IPS DF 19.7 (cell line): Measurements from ENCODE around the gene PARL.

Experiments
- DNase-seq: peaks from one replicate; pipeline ENCODE4 v3.0.0-alpha.2; 2013; ENCODE audit warnings: low read depth, low spot score

PARL gene

DNA sequence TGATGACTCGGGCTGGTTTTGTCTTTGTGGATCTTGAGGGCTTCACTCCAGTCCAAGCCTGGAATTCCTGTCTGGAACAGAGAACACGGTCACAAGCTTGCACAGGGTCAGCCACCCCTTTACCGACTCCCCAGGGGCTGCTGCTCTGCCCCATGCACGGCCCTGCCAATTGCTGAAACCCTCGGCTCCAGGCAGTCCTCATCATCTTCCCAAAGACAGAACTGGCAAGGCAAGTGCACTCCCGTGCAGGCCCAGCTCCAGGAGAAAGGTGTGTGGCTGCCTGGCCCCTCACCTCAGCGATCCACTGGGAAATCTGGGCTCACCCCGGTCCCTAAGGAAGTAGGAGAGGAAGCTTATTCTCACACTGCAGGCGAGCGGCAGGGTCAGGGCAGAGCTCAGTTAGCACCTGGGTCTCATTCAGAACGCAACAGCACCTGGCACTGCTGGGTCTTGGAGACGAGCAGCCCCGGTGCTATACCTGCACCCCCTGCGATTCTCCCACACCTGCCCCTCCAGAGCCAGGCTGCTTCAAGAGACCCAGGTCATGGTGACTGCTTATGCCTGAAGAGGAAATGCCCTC is 66.5 kb downstream of the PARL start:
- no peak for DNase-seq

DNA sequence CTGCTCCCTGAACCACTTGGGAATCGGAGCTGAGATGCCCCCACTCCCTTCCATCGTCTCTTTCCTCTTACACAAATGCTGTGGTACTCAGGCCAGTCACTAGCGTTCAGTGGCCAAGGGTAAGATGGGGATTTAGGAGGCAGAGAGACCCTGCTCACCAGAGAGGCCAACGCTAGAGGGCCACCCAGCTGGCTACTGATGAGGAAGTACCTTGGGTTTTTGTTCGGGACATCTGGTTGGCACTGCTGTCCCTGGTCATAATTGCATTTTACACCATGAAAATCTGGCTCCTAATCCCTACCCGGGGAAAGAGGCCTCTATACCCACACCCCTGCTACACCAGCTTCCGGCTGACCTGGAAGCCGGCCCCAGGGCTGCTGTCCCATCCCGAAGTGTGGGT is 67.0 kb downstream of the PARL start:
- DNase-seq = no peak

DNA sequence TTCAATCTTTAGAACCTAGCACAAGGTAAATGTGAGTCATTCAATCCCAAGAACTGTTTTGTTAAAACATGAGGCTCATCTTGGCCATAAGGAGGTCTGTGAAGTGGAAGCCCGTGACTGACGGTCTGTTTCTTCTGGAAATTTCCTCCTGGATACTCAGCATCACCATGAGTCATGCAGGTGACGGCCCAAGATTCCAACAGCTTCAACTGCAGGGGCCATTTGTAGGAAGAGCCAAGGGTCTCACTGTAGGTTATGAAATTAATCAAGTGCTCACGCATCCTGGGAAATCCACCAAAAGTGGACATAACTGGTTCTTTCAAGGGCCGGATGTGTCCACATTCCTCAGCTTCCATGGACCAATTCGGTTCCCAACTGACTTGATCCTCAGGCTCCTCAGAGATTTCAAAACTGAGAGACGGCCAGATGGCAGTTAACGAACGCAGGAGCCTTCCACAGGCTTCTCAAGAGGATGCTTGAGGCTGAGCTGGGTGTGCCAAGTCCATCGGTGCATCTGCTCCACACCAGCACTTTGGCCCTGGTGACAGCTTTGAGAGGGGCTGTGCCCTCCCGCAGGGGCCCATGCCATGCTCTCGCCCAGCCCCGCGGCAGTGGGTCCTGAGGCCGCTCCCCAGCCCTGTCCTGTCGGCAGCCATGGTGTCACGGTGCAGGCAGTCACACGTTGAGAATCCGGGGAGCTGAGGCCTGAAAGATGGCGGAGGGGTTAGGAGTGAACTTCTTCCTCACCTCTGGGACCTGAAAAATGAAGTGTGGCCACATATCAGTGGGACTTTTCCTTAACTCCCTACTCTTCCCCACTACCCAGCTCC is 67.8 kb downstream of the PARL start:
- no peak for DNase-seq

DNA sequence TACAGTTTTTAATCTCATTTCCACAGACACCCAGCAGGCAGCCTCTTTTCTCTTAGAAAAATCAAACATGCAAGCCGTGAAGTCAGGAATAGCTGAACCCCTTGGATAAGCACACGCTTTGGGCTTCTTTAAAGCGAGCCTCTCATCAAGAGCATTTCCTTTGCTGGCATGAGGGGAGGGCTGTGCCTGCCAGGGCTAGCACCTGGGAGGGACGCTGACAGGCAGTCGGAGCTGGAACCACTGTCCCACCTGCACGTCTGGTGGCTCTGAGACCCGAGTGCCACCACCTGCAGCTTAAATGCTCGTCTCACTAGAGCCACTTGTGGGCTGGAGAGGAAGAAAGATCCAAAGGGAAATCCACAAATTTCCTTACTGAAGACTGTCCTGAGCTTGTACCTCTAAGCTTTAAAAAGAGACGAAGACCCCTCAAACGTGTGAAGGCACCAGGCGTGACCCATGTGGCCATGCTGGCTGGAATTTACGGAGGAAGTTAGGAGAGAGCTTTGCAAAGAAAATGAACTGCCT is 68.7 kb downstream of the PARL start:
- no peak for DNase-seq

DNA sequence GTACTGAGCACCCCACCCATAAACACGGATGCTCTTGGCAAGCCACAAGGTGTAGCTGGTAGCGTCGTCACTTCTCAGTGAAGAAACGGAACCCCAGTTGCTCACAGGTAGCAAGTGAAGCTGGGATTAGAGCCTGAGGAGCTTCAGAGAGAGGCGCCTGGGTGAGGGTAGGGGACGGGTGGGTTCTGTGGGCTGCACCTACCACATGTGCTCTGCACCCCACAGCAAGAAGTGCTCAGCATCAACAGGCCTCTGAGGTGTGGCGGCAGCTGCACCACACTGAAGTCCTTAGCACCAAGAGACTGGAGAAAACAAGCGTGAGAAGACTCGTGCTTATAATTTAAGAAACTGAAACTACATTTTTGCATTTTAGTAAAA is 69.1 kb downstream of the PARL start:
- no peak for DNase-seq

DNA sequence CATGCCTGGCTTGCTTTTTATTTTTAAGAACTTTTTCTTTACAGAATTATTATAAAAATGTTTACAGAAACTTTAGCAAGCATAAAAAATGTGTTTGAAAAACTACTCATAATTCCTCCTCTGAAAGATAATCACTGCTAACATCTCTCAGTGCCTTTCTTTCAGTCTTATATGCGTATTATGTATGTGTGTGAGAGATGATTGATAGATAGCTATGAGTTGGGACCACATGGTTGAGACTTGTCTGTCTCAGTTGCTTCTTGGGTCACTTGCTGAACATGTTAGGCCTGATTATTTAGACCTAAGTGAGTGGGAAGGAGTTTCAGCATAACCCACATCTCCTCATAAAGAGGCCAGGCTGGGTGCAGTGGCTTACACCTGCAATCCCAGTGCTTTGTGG is 70.4 kb downstream of the PARL start:
- DNase-seq = no peak

DNA sequence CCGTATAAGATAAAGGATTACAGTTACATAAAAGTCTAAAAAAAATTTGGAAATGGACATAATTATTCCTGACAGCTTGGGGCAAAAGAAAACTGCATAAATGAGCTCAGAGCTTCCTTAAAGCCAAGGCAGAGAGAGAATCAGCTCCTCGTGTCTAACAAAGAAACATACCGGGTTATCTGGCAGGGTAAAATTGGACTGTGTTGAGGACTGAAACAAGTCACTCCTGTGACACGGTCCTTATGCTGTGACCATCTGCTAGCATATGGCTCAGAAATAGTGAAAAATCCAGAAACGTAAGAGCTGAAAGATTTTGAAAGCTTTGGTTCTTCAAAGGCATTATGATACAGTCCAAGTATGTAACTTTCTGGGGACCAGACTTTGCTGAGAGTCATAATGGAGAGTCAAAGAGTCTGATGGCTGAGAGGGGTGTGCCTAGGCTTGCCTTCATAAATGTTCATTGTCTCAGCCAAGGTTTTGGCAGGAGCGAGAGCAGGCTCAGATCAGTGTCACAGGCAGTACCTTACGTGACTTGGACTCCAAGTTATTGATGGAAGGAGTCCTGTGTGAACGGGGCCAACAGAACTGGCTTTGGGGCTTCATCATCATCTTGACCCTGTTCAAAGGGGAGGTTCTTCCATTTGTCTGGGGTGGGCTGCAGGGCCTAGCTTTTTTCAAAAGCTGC is 71.8 kb downstream of the PARL start:
- no peak for DNase-seq

DNA sequence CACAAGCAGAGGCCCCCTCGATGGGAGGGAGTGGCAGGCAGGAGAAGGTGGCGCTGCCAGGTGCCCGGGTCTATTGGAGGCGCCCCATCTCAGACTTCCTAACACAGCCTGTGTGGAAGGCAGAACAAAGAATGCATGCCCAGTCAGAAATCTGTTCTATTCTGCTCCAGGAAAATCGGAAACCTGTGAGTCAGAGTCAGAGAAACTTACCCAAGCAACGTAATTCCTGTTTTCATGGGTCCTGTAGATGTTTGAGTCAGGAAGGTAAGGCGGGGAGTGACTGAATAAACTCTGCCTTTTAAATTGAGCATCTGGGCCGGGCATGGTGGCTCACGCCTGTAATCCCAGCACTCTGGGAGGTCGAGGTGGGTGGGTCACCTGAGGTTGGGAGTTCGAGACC is 73.0 kb downstream of the PARL start:
- DNase-seq = no peak

DNA sequence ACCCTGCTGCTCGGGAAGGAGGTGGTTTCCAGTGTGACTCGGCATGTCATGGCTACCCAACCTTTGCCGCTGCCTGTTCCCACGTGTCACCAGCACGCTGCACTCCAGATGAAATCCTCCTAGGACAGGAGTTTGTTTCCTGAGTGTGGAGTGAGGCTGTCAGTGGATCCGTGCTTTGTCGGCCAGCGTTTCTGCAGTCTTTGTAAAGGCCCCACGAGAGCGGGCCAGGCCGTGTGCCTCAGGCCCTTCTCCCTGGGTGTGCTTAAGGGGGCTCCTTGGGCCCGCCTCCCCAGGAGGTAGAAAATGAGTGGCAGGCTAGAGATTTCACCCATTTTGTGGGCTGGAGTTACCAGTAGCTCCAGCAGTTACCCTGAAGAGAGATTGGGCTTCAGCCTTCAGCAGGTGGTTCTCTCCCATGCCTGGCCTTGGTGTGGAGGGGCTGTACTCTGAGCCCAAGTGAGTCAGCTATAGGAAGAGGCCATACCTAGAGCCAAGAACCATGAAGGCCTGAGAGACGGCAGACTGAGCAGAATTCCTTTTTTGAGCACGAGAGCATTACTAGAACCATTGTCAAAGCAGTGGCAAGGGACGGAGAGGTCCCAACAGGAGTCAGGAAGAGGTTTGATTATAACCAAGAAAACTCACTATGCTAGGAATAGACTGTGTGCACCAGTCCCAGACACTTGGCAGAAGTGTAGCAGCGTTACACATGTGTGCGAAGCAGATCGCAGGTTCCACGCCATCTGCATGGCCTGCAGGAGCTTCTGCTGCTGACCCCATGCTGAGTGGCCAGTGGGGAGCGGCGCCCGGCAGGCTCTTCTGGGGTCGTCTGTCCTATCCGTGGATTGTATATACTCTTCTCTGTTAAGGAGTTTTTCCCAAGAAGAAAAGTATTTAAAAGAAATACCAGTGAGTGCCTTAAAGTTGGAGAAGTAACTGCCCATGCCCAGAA is 73.8 kb downstream of the PARL start:
- no peak for DNase-seq

DNA sequence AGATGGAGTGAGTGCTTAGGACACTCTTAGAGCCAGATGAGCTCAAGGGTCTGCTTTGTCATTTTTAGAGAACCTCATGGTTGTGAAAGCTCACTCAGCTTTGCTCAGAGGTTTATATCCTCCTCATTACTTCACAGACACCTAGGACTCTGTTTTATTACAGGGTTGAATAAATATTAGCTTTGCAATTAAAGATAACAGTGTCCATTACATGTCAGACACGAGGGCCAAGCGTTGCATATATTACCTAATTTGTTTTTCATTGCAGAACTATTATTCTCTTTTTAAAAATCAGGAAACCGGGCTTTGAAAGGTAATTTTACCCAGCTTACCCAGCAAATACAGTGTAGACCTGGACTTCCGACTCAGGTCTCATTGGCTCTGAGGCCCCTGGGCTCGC is 75.4 kb downstream of the PARL start:
- DNase-seq = no peak

DNA sequence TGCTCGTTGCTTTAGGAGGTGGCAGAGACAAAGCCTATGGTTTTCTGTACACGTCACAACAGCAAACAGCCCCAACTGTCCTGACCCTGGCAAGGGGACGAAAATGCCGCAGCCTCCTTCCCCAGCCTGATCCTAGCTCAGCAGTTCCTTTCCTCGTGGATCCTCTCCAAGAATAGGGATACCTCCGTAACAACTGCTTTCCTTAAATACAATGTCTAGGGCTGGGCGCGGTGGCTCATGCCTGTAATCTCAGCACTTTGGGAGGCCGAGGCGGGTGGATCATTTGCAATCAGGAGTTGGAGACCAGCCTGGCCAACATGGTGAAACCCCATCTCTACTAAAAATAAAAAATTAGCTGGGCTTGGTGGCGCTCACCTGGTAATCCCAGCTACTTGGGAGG is 76.3 kb downstream of the PARL start:
- DNase-seq = no peak

DNA sequence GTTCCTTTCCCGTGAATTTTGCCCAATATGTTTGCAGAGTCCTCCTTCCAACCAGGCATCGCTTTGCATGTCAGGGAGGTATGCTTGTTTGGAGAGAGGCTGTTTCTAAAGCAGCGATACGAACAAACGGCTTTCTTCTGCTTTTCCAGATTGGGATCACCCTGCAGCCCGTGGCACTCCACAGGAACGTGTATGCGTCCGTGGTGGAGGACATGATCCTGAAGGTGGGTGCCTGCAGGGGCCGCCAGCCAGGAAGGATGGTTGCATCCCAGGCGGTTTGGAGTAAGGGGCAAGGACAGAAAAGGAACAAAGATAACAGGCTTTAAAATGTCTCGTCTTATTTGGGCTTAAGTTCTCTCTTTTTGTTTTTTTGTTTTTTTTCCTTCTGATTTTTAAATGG is 76.8 kb downstream of the PARL start:
- DNase-seq = no peak

DNA sequence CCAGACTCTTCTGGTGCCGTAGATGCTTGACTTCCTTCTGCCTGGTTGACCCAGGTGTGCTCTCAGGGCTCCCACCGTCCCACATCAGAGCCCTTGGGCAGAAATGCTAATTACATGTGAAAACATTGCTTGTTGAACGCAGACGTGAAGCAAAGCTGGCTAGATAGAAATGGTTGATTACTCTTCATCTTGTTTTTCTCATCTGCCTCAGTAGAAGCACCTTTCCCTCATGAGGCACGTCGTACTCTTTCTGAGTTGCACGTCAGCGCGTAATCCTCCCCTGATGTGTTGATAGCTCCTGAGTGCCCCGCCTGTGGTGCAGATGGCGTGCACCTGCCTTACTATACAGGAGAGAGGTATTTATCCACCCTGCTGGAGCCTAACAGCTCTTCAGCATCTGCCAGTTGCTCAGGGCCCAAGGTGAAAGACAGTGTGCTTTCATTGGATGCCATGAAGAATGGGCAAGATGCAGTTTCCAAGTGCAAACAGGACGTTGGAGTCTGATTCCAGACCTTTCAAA is 77.4 kb downstream of the PARL start:
- no peak for DNase-seq

DNA sequence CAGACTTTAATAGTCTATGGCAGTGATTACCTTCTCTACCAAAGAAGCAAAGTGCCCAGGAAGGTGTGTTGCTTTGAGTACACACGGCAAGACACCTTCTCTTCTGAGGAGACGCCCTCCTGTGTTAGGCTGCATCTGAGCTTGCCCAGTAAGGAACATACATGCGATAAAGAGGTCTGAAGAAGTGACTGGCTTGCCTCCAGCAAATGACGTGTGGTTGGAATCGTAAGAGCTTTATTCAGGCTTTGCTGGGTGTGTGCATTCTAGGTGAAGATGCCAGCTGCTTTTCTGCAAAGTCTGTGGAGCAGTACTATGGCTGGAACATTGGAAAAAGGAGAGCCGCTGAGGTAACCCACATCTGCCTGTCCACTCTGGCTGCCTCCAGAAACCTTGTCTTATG is 81.7 kb downstream of the PARL start:
- DNase-seq = no peak

DNA sequence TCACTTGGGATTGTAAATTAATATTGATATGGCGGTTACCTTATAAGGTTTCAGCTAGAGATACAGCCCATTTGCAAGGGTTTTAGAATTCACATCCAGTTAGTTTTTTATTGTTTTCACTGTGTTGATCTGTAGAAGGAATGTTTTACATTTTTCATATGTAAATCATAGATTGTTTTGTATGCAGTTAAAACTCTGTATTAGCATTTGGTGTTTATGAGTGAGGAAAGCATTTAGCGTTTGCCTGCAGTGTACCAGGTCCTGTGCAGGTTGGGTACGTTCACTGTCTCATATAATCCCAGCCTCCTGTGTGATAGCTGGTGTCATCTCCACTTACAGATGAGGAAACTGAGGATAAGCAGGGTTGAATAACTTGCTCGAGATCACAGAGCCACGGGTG is 83.1 kb downstream of the PARL start:
- DNase-seq = no peak

DNA sequence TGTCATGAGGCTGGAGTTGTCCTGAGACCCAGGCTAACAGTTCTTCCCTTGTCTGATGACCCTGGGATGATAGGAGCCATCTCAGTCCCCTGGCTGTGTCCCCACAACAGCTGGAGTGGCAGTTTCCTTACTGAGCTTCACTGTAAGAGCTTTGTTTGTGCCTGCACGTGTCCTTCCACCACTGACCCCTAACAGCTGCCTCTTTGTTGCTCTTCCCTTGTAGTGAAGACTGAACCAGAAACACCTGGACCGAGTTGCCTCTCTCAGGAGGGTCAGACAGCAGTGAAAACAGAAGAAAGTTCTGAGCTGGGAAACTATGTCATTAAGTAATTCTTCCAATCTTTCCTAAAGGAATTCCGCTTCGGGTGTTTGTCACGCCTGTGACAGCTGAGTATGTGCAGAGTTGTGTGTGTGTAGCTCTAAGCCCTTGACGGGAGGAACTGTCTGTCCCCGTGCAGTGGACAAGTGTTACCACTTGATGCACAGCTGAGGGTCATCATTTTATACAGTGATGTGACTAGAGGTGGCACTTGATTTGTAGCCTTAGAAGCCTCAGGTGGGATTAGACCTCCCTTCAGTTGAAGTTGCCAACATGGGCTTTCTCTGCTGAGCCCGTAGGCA is 84.3 kb downstream of the PARL start:
- no peak for DNase-seq

DNA sequence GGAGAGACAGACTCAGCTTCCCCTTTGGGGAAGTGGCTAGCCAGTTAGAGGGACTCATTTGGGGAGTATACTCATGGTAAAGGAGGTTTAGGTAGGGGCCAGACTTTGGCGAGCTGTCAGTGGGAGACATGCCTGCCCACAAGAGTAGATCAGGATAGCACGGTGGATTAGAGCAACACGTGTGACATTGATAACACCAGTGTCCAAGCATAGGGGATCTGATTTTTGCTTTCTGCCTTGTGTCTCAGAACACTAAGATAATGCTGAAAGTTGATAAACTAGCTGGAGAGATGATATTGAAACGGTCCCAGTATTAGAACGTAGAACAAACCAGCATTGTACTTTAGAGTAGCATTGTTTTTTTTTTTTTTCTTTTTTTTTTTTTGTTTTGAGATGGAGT is 85.2 kb downstream of the PARL start:
- DNase-seq = no peak

DNA sequence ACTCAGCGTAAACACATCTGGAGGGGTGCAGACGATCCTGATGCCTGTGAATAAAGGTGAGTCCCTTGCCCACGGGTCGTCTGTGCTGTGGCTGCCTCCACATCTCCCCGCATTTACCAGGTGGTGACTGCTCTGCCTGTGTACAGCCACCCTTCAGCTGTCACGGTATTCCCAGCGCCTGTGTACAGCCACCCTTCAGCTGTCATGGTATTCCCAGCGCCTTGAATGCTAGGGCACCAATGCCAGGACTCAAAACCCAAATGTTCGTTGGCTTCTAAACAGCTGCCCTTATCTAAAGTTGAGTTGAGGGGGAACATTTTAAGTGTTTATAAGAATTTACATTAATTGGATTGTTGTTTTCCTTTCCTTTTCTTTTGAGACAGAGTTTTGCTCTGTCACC is 86.7 kb downstream of the PARL start:
- no peak for DNase-seq

DNA sequence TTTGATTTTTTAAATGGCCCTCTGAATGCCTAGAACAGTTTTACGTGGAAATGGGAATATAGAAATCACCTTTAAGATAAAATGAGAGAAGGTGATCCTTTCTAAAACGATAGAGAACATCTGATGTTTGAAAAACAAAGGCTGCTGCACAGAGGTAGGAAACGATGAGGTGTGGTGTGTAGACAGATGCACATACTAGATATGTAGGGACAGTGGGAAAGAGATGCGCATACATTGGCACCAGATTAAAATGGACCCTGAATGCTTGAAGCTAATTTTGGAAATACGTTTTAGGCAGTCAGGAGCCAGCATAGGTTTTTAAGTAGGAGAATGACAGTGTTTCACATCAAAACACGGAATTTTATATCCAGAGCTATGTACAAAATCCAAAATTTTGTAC is 88.3 kb downstream of the PARL start:
- DNase-seq = no peak

DNA sequence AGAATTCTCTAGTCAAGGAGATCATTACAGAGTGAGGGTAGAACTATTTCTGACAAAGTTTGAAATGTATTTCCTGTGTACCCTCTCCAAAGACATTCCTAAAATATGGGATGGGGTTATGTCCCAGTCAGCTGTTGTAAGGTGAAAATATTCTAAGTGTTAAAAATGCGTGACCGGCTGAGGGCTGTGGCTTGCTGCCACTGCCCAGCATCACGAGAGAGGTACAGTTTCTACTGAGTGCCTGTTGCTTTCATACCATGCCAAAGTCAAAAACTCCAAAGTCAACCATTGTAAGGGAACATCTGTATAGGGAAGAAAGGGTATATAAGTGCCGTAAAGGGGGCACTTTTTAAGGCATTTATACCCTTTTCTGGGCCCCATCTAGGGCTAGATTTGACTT is 90.2 kb downstream of the PARL start:
- DNase-seq = no peak

DNA sequence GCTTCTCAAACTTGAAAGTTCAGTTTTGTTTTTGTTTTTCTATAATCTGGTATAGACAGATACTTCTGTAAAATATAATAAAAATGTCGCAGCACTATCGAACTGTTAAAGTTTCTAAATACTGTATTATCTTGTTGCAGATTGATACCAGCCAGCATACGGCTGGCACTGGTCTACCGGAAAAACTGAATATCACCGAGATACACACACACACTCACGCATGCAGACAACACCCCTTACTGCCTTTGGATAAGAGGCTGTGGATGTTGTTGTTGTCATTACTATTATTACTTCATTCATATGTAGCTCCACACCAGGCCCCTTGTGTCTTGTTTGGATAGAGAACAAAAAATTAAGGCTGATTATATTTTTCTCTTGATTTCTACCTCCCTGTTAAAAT is 91.7 kb downstream of the PARL start:
- no peak for DNase-seq
